ENCODE measurements around the gene ERVV-1. TPM values are rescaled to one million over a fixed set of nuclear protein-coding genes. Genes with fewer than 3 reads are reported as not detected.
"Not testable (repeated sequence)": the region's sequence is repeated elsewhere in the genome, so short reads cannot be mapped to it uniquely, and the experiment has no call there.

ERVV-1 gene
- total RNA-seq (2014; rRNA removed; shearing (Covaris generic)) = not detected in 2 replicates

- no peak for DNase-seq
- Histone ChIP-seq H3K9me3 (replicated peaks) (no peaks in the 10 kb centered on the region), H3K27ac (no peak within 1 kb of the TSS)
These were observed at the start of gene ERVV-1 for GRCh38 chr19:53013621-53014020. ERVV-1 (plus strand) TSS chr19:53013921; CDS start chr19:53014091, 170 bp downstream.

GRCh38 chr19:52967772-52968171 is 45.9 kb upstream of the ERVV-1 start:
- Histone ChIP-seq H3K9me3 (replicated peaks) (peaks cover 2% of the 10 kb centered on the region; the same call in 1 of the 2 replicates), H3K4me1 (no peaks in the 10 kb centered on the region), H3K27ac (no peak overlapping the region), H3K4me3 (no peak overlapping the region), H3K36me3 (no peaks in the 10 kb centered on the region), H3K27me3 (no peaks in the 10 kb centered on the region)
- no peak for DNase-seq

More at GRCh38 chr19:53013621-53014020, at the start of gene ERVV-1:
- Histone ChIP-seq H3K4me3 (no peak within 1 kb of the TSS), H3K4me1 (no peaks in the 10 kb centered on the region), H3K36me3 (no peaks in the 10 kb centered on the region), H3K27me3 (no peaks in the 10 kb centered on the region)

- Histone ChIP-seq H3K4me3 (no peak overlapping the region), H3K27me3 (no peaks in the 10 kb centered on the region), H3K9me3 (replicated peaks) (0 out of 2 replicates have a peak, but pooled peaks cover 2% of the 10 kb centered on the region), H3K36me3 (no peaks in the 10 kb centered on the region), H3K4me1 (no peaks in the 10 kb centered on the region), H3K27ac (no peak overlapping the region)
- DNase-seq = no peak
These were observed 32.4 kb upstream of the ERVV-1 start for GRCh38 chr19:52981329-52981728.

- H3K27ac ChIP-seq; H3K4me1 ChIP-seq; DNase-seq; H3K36me3 ChIP-seq; H3K4me3 ChIP-seq; H3K27me3 ChIP-seq; H3K9me3 ChIP-seq (replicated peaks): not testable (repeated sequence)
These were observed 30.6 kb upstream of the ERVV-1 start for GRCh38 chr19:52983167-52983566.

- 0 out of 2 replicates have a peak, but pooled peaks cover 2% of the 10 kb centered on the region for H3K9me3 ChIP-seq (replicated peaks)
These were observed 26.5 kb upstream of the ERVV-1 start for GRCh38 chr19:52987221-52987620.

GRCh38 chr19:52988506-52988905 is 25.2 kb upstream of the ERVV-1 start:
- Histone ChIP-seq H3K9me3 (replicated peaks) (0 out of 2 replicates have a peak, but pooled peaks cover 2% of the 10 kb centered on the region), H3K4me1 (no peaks in the 10 kb centered on the region), H3K4me3 (no peak overlapping the region), H3K27me3 (no peaks in the 10 kb centered on the region), H3K27ac (no peak overlapping the region), H3K36me3 (no peaks in the 10 kb centered on the region)
- no peak for DNase-seq

More at GRCh38 chr19:52987221-52987620, 26.5 kb upstream of the ERVV-1 start:
- Histone ChIP-seq H3K36me3 (no peaks in the 10 kb centered on the region), H3K4me1 (no peaks in the 10 kb centered on the region), H3K4me3 (no peak overlapping the region), H3K27me3 (no peaks in the 10 kb centered on the region), H3K27ac (no peak overlapping the region)
- DNase-seq = no peak

- H3K36me3 ChIP-seq = no peaks in the 10 kb centered on the region
- no peak overlapping the region for H3K27ac ChIP-seq
- no peaks in the 10 kb centered on the region for H3K9me3 ChIP-seq (replicated peaks)
- no peaks in the 10 kb centered on the region for H3K27me3 ChIP-seq
- H3K4me3 ChIP-seq = no peak overlapping the region
- DNase-seq = no peak
- H3K4me1 ChIP-seq = no peaks in the 10 kb centered on the region
These were observed 22.8 kb upstream of the ERVV-1 start for GRCh38 chr19:52990759-52991418.

GRCh38 chr19:52991484-52991883 is 22.2 kb upstream of the ERVV-1 start:
- H3K9me3 ChIP-seq (replicated peaks) = no peaks in the 10 kb centered on the region
- no peak for DNase-seq
- no peaks in the 10 kb centered on the region for H3K4me1 ChIP-seq
- no peaks in the 10 kb centered on the region for H3K27me3 ChIP-seq
- no peaks in the 10 kb centered on the region for H3K36me3 ChIP-seq
- no peak overlapping the region for H3K4me3 ChIP-seq
- no peak overlapping the region for H3K27ac ChIP-seq

- DNase-seq = peak in 1 of 2 experiments; percentile 17
- H3K4me1 ChIP-seq = no peaks in the 10 kb centered on the region
- no peak overlapping the region for H3K27ac ChIP-seq
- H3K4me3 ChIP-seq = peak overlapping the region; percentile 52
- no peaks in the 10 kb centered on the region for H3K27me3 ChIP-seq
- no peaks in the 10 kb centered on the region for H3K9me3 ChIP-seq (replicated peaks)
- no peaks in the 10 kb centered on the region for H3K36me3 ChIP-seq
These were observed 21.4 kb upstream of the ERVV-1 start for GRCh38 chr19:52992109-52993004.

- no peaks in the 10 kb centered on the region for H3K9me3 ChIP-seq (replicated peaks)
- DNase-seq = peak; percentile 67 to 76
- no peaks in the 10 kb centered on the region for H3K4me1 ChIP-seq
- peak overlapping the region; percentile 52 for H3K4me3 ChIP-seq
- H3K27me3 ChIP-seq = no peaks in the 10 kb centered on the region
- H3K27ac ChIP-seq = no peak overlapping the region
- H3K36me3 ChIP-seq = no peaks in the 10 kb centered on the region
These were observed 20.2 kb upstream of the ERVV-1 start for GRCh38 chr19:52993342-52994178.

- Histone ChIP-seq H3K4me1 (no peaks in the 10 kb centered on the region), H3K9me3 (replicated peaks) (no peaks in the 10 kb centered on the region), H3K4me3 (no peak overlapping the region), H3K36me3 (no peaks in the 10 kb centered on the region), H3K27me3 (no peaks in the 10 kb centered on the region), H3K27ac (no peak overlapping the region)
- no peak for DNase-seq
These were observed 18.0 kb upstream of the ERVV-1 start for GRCh38 chr19:52995711-52996110.

GRCh38 chr19:52997975-52998374 is 15.7 kb upstream of the ERVV-1 start:
- H3K27me3 ChIP-seq = no peaks in the 10 kb centered on the region
- H3K4me3 ChIP-seq = no peak overlapping the region
- no peak overlapping the region for H3K27ac ChIP-seq
- no peaks in the 10 kb centered on the region for H3K9me3 ChIP-seq (replicated peaks)
- DNase-seq = no peak
- no peaks in the 10 kb centered on the region for H3K36me3 ChIP-seq
- H3K4me1 ChIP-seq = no peaks in the 10 kb centered on the region

GRCh38 chr19:53002479-53002878 is 11.2 kb upstream of the ERVV-1 start:
- Histone ChIP-seq H3K9me3 (replicated peaks) (no peaks in the 10 kb centered on the region), H3K36me3 (no peaks in the 10 kb centered on the region), H3K27ac (no peak overlapping the region), H3K4me3 (no peak overlapping the region), H3K4me1 (no peaks in the 10 kb centered on the region), H3K27me3 (no peaks in the 10 kb centered on the region)
- no peak for DNase-seq

- no peak for DNase-seq
- H3K9me3 ChIP-seq (replicated peaks) = no peaks in the 10 kb centered on the region
- no peaks in the 10 kb centered on the region for H3K36me3 ChIP-seq
- no peak overlapping the region for H3K4me3 ChIP-seq
- no peaks in the 10 kb centered on the region for H3K27me3 ChIP-seq
- no peak overlapping the region for H3K27ac ChIP-seq
- H3K4me1 ChIP-seq = no peaks in the 10 kb centered on the region
These were observed 9.5 kb upstream of the ERVV-1 start for GRCh38 chr19:53004242-53004641.

Measured in SJCRH30 (cell line).